HG02642 (cell line): ENCODE measurements around the gene NRAS.

Experiments used
- ATAC-seq: cut with Tn5 transposase; IDR thresholded peaks from one replicate; pipeline ENCODE4 v1.9.1; 2021; ENCODE audit warnings: mild to moderate bottlenecking; ENCODE audit not compliant: unreplicated experiment, poor library complexity

Gene NRAS

GRCh38 chr1:114729782-114730181, 13.2 kb upstream of the NRAS start:
- no peak for ATAC-seq

- ATAC-seq, result no peak
Measured at GRCh38 chr1:114728553-114728952, 12.0 kb upstream of the NRAS start.

- ATAC-seq, result no peak
Measured at GRCh38 chr1:114725230-114725629, 8.7 kb upstream of the NRAS start.

- no peak for ATAC-seq
Measured at GRCh38 chr1:114723915-114724314, 7.3 kb upstream of the NRAS start.

- no peak for ATAC-seq
Measured at GRCh38 chr1:114723457-114723856, 6.9 kb upstream of the NRAS start.

- no peak for ATAC-seq
Measured at GRCh38 chr1:114720492-114720891, 3.9 kb upstream of the NRAS start.

GRCh38 chr1:114719424-114719787, 2.8 kb upstream of the NRAS start:
- ATAC-seq, result no peak

- ATAC-seq, result no peak
Measured at GRCh38 chr1:114718661-114719423, 2.3 kb upstream of the NRAS start.

- peak; percentile 3 for ATAC-seq
Measured at GRCh38 chr1:114715952-114716303, 643 bp downstream of the NRAS start.

GRCh38 chr1:114712977-114713376, 3.6 kb downstream of the NRAS start:
- no peak for ATAC-seq

GRCh38 chr1:114710360-114710759, 6.2 kb downstream of the NRAS start:
- no peak for ATAC-seq

- ATAC-seq, result no peak
Measured at GRCh38 chr1:114707604-114708003, 9.0 kb downstream of the NRAS start.

- peak; percentile 50 for ATAC-seq
Measured at GRCh38 chr1:114703242-114703641, 13.3 kb downstream of the NRAS start.

GRCh38 chr1:114702737-114703136, 13.8 kb downstream of the NRAS start:
- peak; percentile 59 for ATAC-seq

GRCh38 chr1:114701931-114702330, 14.6 kb downstream of the NRAS start:
- no peak for ATAC-seq

GRCh38 chr1:114700036-114700600, 16.5 kb downstream of the NRAS start:
- no peak for ATAC-seq

GRCh38 chr1:114696810-114697209, 19.8 kb downstream of the NRAS start:
- ATAC-seq, result no peak

- no peak for ATAC-seq
Measured at GRCh38 chr1:114695430-114696058, 21.0 kb downstream of the NRAS start, which contains the start of gene AMPD1. Gene AMPD1, minus strand, starts transcription at chr1:114695546. Its CDS starts 75 bp downstream, at chr1:114695471.

GRCh38 chr1:114694540-114695310, 21.8 kb downstream of the NRAS start:
- no peak for ATAC-seq

- no peak for ATAC-seq
Measured at GRCh38 chr1:114692947-114693346, 23.6 kb downstream of the NRAS start.

- no peak for ATAC-seq
Measured at GRCh38 chr1:114691061-114691460, 25.5 kb downstream of the NRAS start.
